ENCODE data around the gene SVEP1.

Gene SVEP1

GRCh38 chr9:110520120-110520701 is 59.3 kb downstream of the SVEP1 start:
- no peak for DNase-seq
- TF ChIP-seq CTCF (IDR thresholded peaks at IDR 0.05; ENCODE audit: borderline replicate concordance, extremely low read depth, low read length, poor library complexity, severe bottlenecking) = no peak
- TF ChIP-seq EZH2 (IDR thresholded peaks at IDR 0.05; ENCODE audit: borderline replicate concordance, low read depth, low read length, severe bottlenecking) = no peak

GRCh38 chr9:110517483-110517882 is 62.1 kb downstream of the SVEP1 start:
- no peaks in the 10 kb centered on the region for H3K36me3 ChIP-seq (ENCODE audit: insufficient read depth, low read length)
- DNase-seq (no peak), ATAC-seq (ENCODE audit: insufficient read depth, low read depth) (no peak)
- no peaks in the 10 kb centered on the region for H3K9me3 ChIP-seq (ENCODE audit: insufficient read depth, low read length, severe bottlenecking)
- H2AFZ ChIP-seq (ENCODE audit: low read depth, low read length) = no peak overlapping the region
- H3K27me3 ChIP-seq (ENCODE audit: insufficient read depth, low read length, poor library complexity) = peaks cover 3% of the 10 kb centered on the region
- no peaks in the 10 kb centered on the region for H4K20me1 ChIP-seq (ENCODE audit: insufficient read depth, low read length)
- H3K4me1 ChIP-seq (ENCODE audit: insufficient read depth, low read length) = no peaks in the 10 kb centered on the region
- no peak overlapping the region for H3K9ac ChIP-seq (ENCODE audit: low read depth, low read length)
- no peak overlapping the region for H3K4me2 ChIP-seq (ENCODE audit: insufficient read depth, low read length)
- no peak for TF ChIP-seq EZH2 (IDR thresholded peaks at IDR 0.05; ENCODE audit: borderline replicate concordance, low read depth, low read length, severe bottlenecking)
- no peak for TF ChIP-seq CTCF (IDR thresholded peaks at IDR 0.05; ENCODE audit: borderline replicate concordance, extremely low read depth, low read length, poor library complexity, severe bottlenecking)
- no peak overlapping the region for H3K27ac ChIP-seq (ENCODE audit: low read length)
- no peaks in the 10 kb centered on the region for H3K79me2 ChIP-seq (ENCODE audit: insufficient read depth, low read length)
- no peak overlapping the region for H3K4me3 ChIP-seq (ENCODE audit: low read depth in 1 of 2, low read length in 2 of 2)

More at GRCh38 chr9:110520120-110520701, 59.3 kb downstream of the SVEP1 start:
- Histone ChIP-seq H3K4me2 (ENCODE audit: insufficient read depth, low read length) (no peak overlapping the region), H3K9me3 (ENCODE audit: insufficient read depth, low read length, severe bottlenecking) (no peaks in the 10 kb centered on the region), H3K4me1 (ENCODE audit: insufficient read depth, low read length) (no peaks in the 10 kb centered on the region), H2AFZ (ENCODE audit: low read depth, low read length) (no peak overlapping the region), H3K4me3 (ENCODE audit: low read depth in 1 of 2, low read length in 2 of 2) (no peak overlapping the region), H3K9ac (ENCODE audit: low read depth, low read length) (no peak overlapping the region), H3K27me3 (ENCODE audit: insufficient read depth, low read length, poor library complexity) (peaks cover 3% of the 10 kb centered on the region), H3K36me3 (ENCODE audit: insufficient read depth, low read length) (no peaks in the 10 kb centered on the region), H3K27ac (ENCODE audit: low read length) (no peak overlapping the region), H3K79me2 (ENCODE audit: insufficient read depth, low read length) (no peaks in the 10 kb centered on the region), H4K20me1 (ENCODE audit: insufficient read depth, low read length) (no peaks in the 10 kb centered on the region)
- ATAC-seq (ENCODE audit: insufficient read depth, low read depth) = no peak

GRCh38 chr9:110514897-110515296 is 64.6 kb downstream of the SVEP1 start:
- no peaks in the 10 kb centered on the region for H3K27me3 ChIP-seq (ENCODE audit: insufficient read depth, low read length, poor library complexity)
- no peaks in the 10 kb centered on the region for H3K36me3 ChIP-seq (ENCODE audit: insufficient read depth, low read length)
- no peak overlapping the region for H3K4me2 ChIP-seq (ENCODE audit: insufficient read depth, low read length)
- H4K20me1 ChIP-seq (ENCODE audit: insufficient read depth, low read length) = no peaks in the 10 kb centered on the region
- no peaks in the 10 kb centered on the region for H3K9me3 ChIP-seq (ENCODE audit: insufficient read depth, low read length, severe bottlenecking)
- H3K27ac ChIP-seq (ENCODE audit: low read length) = no peak overlapping the region
- H3K9ac ChIP-seq (ENCODE audit: low read depth, low read length) = no peak overlapping the region
- no peak overlapping the region for H3K4me3 ChIP-seq (ENCODE audit: low read depth in 1 of 2, low read length in 2 of 2)
- no peak for DNase-seq
- H3K79me2 ChIP-seq (ENCODE audit: insufficient read depth, low read length) = no peaks in the 10 kb centered on the region
- no peak for ATAC-seq (ENCODE audit: insufficient read depth, low read depth)
- TF ChIP-seq EZH2 (IDR thresholded peaks at IDR 0.05; ENCODE audit: borderline replicate concordance, low read depth, low read length, severe bottlenecking) = no peak
- no peak for TF ChIP-seq CTCF (IDR thresholded peaks at IDR 0.05; ENCODE audit: borderline replicate concordance, extremely low read depth, low read length, poor library complexity, severe bottlenecking)
- H2AFZ ChIP-seq (ENCODE audit: low read depth, low read length) = no peak overlapping the region
- no peaks in the 10 kb centered on the region for H3K4me1 ChIP-seq (ENCODE audit: insufficient read depth, low read length)
